Suprapubic skin (tissue), 4 donors: Measurements from ENCODE around the gene DYNC1I2.

Source experiments
- EP300 ChIP-seq: sonication (generic); formaldehyde crosslinking; IDR thresholded peaks from one replicate; pipeline ENCODE4 v1.6.1; 2017; ENCODE audit warnings: antibody characterized with exemption
- POLR2A ChIP-seq, 2 donors: fragments of 450-650 bp; IDR thresholded peaks; one replicate each; pipeline ENCODE4 v1.6.1; 2017; ENCODE audit warnings: antibody characterized with exemption in 2 of 2, mild to moderate bottlenecking in 2 of 2, moderate library complexity in 2 of 2
- POLR2AphosphoS5 ChIP-seq, 3 donors: sonication (generic); formaldehyde crosslinking; IDR thresholded peaks; one replicate each; pipeline ENCODE4 v1.6.1; 2017; ENCODE audit warnings: antibody characterized with exemption in 3 of 3
- TF ChIP-seq, protein P1 (sequence below), 2 donors: fragments of 200-600 bp in 1 of 2; fragments of 450-650 bp in 1 of 2; sonication (generic) in 1 of 2; IDR thresholded peaks; one replicate each; pipeline ENCODE4 v1.5.1; 2016 to 2019; ENCODE audit warnings: antibody characterized with exemption in 2 of 2, mild to moderate bottlenecking in 1 of 2, moderate library complexity in 1 of 2

DNA sequence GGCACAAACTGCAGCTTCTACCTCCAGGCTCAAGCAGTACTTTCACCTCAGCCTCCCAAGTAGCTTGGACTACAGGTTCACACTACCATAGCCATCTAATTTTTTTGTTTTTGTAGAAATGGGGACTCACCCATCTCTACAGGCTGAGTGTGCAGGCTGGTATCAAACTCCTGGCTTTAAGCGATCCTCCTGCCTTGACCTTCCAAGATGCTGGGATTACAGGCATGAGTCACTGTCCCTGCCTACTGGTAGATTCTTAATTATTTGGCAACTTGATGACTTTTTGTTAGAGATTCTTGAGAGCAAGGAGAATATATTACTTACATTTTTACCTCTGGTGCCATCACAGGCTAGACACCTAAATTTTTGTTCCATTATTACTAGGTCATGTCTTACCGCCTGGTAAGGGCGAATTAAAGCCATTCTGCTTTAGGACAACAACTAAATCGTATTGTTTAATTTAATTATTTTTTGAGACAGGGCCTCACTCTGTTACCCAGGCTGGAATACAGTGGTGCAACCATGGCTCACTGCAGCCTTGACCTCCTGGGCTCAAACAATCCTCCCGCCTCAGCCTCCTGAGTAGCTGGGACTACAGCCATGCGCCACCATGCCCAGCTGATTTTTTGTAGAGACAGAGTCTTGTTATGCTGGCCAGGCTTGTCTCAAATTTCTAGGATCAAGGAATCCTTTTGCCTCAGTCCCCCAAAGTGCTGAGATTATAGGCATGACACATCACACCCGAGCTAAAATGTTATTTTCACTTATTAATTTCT, 15.7 kb downstream of the DYNC1I2 start:
- TF ChIP-seq, protein P1, sequence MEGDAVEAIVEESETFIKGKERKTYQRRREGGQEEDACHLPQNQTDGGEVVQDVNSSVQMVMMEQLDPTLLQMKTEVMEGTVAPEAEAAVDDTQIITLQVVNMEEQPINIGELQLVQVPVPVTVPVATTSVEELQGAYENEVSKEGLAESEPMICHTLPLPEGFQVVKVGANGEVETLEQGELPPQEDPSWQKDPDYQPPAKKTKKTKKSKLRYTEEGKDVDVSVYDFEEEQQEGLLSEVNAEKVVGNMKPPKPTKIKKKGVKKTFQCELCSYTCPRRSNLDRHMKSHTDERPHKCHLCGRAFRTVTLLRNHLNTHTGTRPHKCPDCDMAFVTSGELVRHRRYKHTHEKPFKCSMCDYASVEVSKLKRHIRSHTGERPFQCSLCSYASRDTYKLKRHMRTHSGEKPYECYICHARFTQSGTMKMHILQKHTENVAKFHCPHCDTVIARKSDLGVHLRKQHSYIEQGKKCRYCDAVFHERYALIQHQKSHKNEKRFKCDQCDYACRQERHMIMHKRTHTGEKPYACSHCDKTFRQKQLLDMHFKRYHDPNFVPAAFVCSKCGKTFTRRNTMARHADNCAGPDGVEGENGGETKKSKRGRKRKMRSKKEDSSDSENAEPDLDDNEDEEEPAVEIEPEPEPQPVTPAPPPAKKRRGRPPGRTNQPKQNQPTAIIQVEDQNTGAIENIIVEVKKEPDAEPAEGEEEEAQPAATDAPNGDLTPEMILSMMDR (IDR thresholded peaks at IDR 0.05), result no peak
- TF ChIP-seq POLR2A (IDR thresholded peaks at IDR 0.05) (no peak), POLR2AphosphoS5 (IDR thresholded peaks at IDR 0.05) (no peak), EP300 (no peak)
